Sigmoid colon (tissue), 7 donors: Measurements from ENCODE around the gene BLCAP. TPM values are rescaled to one million over a fixed set of nuclear protein-coding genes. Genes with fewer than 3 reads are reported as not detected.
"Not testable (repeated sequence)": the region's sequence is repeated elsewhere in the genome, so short reads cannot be mapped to it uniquely, and the experiment has no call there.

Experiments
- DNase-seq: peaks from one replicate; pipeline ENCODE4 v3.0.0-alpha.2; 2019
- H3K27ac ChIP-seq, 4 donors: fragments of 200-600 bp; sonication (generic); one replicate each; pipeline ENCODE4 v1.5.1; 2016 to 2019; ENCODE audit warnings: mild to moderate bottlenecking in 1 of 4
- H3K27me3 ChIP-seq, 3 donors: fragments of 200-600 bp; sonication (generic); one replicate each; pipeline ENCODE4 v1.5.1; 2019; ENCODE audit warnings: mild to moderate bottlenecking in 1 of 3
- H3K36me3 ChIP-seq, 4 donors: fragments of 200-600 bp; sonication (generic); one replicate each; pipeline ENCODE4 v1.5.1; 2016 to 2019
- H3K4me1 ChIP-seq, 4 donors: fragments of 200-600 bp; sonication (generic); one replicate each; pipeline ENCODE4 v1.5.1; 2017 to 2019
- H3K4me3 ChIP-seq, 4 donors: fragments of 200-600 bp; sonication (generic); one replicate each; pipeline ENCODE4 v1.5.1; 2017 to 2019; ENCODE audit warnings: mild to moderate bottlenecking in 2 of 4, moderate library complexity in 1 of 4
- H3K9me3 ChIP-seq, 4 donors: fragments of 200-600 bp in 3 of 4; sonication (generic) in 3 of 4; one replicate each; pipeline versions ENCODE4 v1.5.1 to v1.6.1; 2013 to 2019
- EP300 ChIP-seq, 4 donors: sonication (generic); formaldehyde crosslinking; IDR thresholded peaks; one replicate each; pipeline ENCODE4 v1.6.1; 2017; ENCODE audit warnings: antibody characterized with exemption in 4 of 4
- POLR2A ChIP-seq, 2 donors: fragments of 450-650 bp; IDR thresholded peaks; one replicate each; pipeline ENCODE4 v1.6.1; 2016; ENCODE audit warnings: antibody characterized with exemption in 2 of 2, mild to moderate bottlenecking in 2 of 2, moderate library complexity in 2 of 2
- POLR2AphosphoS5 ChIP-seq, 4 donors: sonication (generic); formaldehyde crosslinking; IDR thresholded peaks; one replicate each; pipeline ENCODE4 v1.6.1; 2017; ENCODE audit warnings: antibody characterized with exemption in 4 of 4
- WGBS, 2 donors: extraction: QIAGEN DNeasy Blood & Tissue Kit; methylation state at CpG; one replicate each; pipeline ENCODE4 v1.1.7; 2013; 5-methylcytosine and 5-hydroxymethylcytosine counted together
- intact Hi-C: fragments of 100-400 bp; cut with DNase I; formaldehyde crosslinking; loops from one replicate; pipeline ENCODE4 v1.15.1; 2023
- polyA plus RNA-seq, 3 donors: library from polyadenylated mRNA; stranded (reverse); fragments of 200-250 nt; gene quantifications; one replicate each; pipeline ENCODE4 v1.2.3, GENCODE V29; 2013
- total RNA-seq, 4 donors: library from RNA; depleted of rRNA; stranded (reverse); fragments of >200 nt; gene quantifications; one replicate each; pipeline ENCODE4 v1.1.0, GENCODE V29; 2016
- TF ChIP-seq, protein P1 (sequence below), 4 experiments: fragments of 450-650 bp in 3 of 4; fragments of 200-600 bp in 1 of 4; IDR thresholded peaks; one replicate each; pipeline ENCODE4 v1.5.1; 2016 to 2019; ENCODE audit warnings: antibody characterized with exemption in 4 of 4, mild to moderate bottlenecking in 3 of 4, moderate library complexity in 2 of 4
- donor health status: healthy with polysubstance abuse.
- donor health status: Bipolar disorder and iron deficiency.
- donor health status: healthy.

Gene BLCAP, protein sequence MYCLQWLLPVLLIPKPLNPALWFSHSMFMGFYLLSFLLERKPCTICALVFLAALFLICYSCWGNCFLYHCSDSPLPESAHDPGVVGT
- total RNA-seq (10 to 100 TPM; 53.1 to 68.1 (median 57.1) TPM), polyA plus RNA-seq (10 to 100 TPM; 40.2 to 68.7 (median 56.5) TPM)

DNA sequence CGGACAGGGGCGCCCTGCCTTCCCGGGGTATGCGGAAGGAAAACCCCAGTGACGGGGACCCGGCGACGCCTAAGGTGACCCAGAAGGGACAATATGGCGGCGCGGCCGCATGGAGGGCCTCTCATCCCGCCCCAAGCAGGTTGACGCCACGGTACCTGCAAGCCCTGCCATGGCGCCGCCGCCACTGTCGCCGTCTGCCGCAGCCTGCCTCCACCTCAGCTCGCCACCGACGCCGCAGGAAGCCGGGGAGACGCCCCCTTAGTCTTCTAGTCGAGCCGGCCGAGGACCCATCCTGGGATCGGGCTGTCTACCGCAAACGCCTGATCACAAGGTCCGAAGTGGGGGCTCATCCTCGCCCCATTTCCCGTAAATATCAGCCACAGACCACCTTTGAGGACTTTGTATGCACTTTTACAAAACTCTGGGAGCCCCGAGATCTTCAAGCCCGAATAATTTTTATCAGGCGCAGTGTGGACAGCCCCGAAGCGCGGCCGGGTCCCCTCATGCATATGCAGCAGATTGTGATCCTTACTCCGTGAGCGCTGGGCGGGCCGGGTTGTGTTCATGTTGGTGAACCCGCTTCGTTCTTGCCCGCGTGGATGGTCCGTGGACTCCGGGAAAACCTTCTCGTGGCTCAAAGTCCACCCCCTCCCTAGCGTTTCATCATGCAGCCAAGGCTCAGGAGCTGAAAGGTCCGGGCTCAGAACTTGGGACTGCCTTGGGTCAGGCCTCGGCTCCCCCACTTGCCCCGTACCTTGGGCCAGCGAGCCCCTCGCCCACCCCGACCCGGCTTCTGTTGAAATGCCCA lies at the start of gene BLCAP:
Gene BLCAP, minus strand, starts transcription at position 239 of the 808 bp plus-strand sequence. CDS start 8,702 bp downstream, outside the sequence.
- whole genome bisulfite sequencing, 2 donors, result 1% methylated on average over 62 of the region's 62 CpGs
- TF ChIP-seq POLR2A (IDR thresholded peaks at IDR 0.05) (peak; percentile 92), POLR2AphosphoS5 (IDR thresholded peaks at IDR 0.05) (peak; percentile 94 to 100 (median 98)), EP300 (IDR thresholded peaks at IDR 0.05) (no peak)
- TF ChIP-seq, protein P1, sequence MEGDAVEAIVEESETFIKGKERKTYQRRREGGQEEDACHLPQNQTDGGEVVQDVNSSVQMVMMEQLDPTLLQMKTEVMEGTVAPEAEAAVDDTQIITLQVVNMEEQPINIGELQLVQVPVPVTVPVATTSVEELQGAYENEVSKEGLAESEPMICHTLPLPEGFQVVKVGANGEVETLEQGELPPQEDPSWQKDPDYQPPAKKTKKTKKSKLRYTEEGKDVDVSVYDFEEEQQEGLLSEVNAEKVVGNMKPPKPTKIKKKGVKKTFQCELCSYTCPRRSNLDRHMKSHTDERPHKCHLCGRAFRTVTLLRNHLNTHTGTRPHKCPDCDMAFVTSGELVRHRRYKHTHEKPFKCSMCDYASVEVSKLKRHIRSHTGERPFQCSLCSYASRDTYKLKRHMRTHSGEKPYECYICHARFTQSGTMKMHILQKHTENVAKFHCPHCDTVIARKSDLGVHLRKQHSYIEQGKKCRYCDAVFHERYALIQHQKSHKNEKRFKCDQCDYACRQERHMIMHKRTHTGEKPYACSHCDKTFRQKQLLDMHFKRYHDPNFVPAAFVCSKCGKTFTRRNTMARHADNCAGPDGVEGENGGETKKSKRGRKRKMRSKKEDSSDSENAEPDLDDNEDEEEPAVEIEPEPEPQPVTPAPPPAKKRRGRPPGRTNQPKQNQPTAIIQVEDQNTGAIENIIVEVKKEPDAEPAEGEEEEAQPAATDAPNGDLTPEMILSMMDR (IDR thresholded peaks at IDR 0.05), result no peak
- H3K4me1 ChIP-seq, result peaks cover 0 to 47% (median 41%) of the 10 kb centered on the region in 4 donors
- intact Hi-C loops, result loop anchor here (2.0 to 5.0 kb wide), 5 partner anchors 121 to 349 kb away; partner anchors contain the start of genes MROH8 and RPN2
- no peaks in the 10 kb centered on the region for H3K9me3 ChIP-seq
- no peaks in the 10 kb centered on the region for H3K36me3 ChIP-seq
- no peaks in the 10 kb centered on the region for H3K27me3 ChIP-seq
- peak within 1 kb of the TSS; percentile 95 to 99 (median 98) for H3K4me3 ChIP-seq
- H3K27ac ChIP-seq, result peak within 1 kb of the TSS; percentile 92 to 99 (median 97)
- DNase-seq, result peak; percentile 94

DNA sequence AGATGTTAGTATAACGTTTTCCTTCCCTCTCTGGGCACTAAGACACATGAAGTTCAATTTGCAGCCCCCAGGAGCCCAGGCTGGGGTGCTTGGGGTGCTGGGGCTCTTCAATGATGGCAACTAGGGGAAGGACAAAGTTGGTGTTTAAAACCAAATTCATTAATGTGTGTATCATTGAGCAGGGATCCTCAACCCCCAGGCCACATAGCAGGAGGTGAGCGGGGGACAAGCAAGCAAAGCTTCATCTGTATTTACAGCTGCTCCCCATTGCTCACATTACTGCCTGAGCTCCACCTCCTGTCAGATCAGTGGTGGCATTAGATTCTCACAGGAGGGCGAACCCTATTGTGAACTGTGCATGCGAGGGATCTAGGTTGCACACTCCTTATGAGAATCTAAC lies 49.8 kb upstream of the BLCAP start:
- H3K36me3 ChIP-seq, H3K9me3 ChIP-seq, H3K4me3 ChIP-seq, H3K27ac ChIP-seq, intact Hi-C loops, H3K4me1 ChIP-seq: not testable (repeated sequence)
- 78 to 85% methylated on average over 4 of the region's 4 CpGs for WGBS, 2 donors
- peak; percentile 4 for DNase-seq
- H3K27me3 ChIP-seq, result peaks cover 0 to 31% (median 0%) of the 10 kb centered on the region in 3 donors

DNA sequence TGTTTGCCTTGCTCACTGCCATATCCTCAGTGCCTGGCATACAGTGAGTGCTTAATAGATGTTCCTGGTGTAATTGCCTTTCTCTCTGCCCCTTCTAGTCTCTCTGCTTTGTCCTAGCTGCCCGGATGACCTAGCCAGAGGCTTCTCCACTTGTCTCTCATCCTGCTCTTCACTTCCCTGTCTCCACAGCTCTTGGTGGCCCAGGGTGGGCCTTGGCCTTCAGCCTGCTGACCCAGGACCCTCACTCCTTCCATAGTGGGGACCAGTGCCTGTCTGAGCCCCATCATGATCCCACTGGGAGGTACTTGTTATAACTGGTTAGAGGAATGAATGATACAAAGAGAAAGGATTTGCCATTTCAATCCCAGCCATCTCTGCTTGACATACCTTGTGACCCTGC lies 49.2 kb upstream of the BLCAP start:
- DNase-seq, result peak; percentile 12
- peaks cover 0 to 27% (median 0%) of the 10 kb centered on the region in 3 donors for H3K27me3 ChIP-seq
- 64 to 71% methylated on average over 1 of the region's 1 CpG for WGBS, 2 donors
- no peak overlapping the region for H3K27ac ChIP-seq
- intact Hi-C loops, result no loop called here
- no peaks in the 10 kb centered on the region for H3K4me1 ChIP-seq
- TF ChIP-seq POLR2A (IDR thresholded peaks at IDR 0.05), result no peak
- no peak overlapping the region for H3K4me3 ChIP-seq
- no peaks in the 10 kb centered on the region for H3K9me3 ChIP-seq
- no peaks in the 10 kb centered on the region for H3K36me3 ChIP-seq

DNA sequence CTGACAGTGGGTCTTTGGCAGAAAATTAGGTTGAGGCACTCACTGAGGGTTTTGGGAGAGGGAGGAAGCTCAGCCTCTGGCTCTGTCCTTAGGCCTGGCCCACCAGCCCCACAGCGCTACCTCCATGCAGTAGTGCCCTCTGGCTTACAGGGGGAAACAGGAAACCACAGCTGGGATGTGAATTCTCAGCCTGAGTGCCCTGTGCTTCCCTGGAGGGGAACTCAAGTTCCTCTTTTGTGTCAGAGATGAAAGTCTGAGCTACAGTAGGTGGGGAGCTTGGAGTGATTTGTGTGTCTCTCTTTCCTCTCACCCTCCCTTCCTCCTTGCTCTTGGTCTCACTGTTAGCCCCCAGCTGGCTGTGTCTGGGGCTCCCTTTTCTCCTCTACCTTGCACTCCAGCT lies 48.2 kb upstream of the BLCAP start:
- intact Hi-C loops, result no loop called here
- WGBS, 2 donors, result 27 to 41% methylated on average over 1 of the region's 1 CpG
- Histone ChIP-seq H3K27me3 (peaks cover 0 to 22% (median 0%) of the 10 kb centered on the region in 3 donors), H3K27ac (no peak overlapping the region), H3K36me3 (no peaks in the 10 kb centered on the region), H3K4me3 (no peak overlapping the region), H3K4me1 (no peaks in the 10 kb centered on the region), H3K9me3 (no peaks in the 10 kb centered on the region)
- DNase-seq, result peak; percentile 11
- TF ChIP-seq POLR2AphosphoS5 (IDR thresholded peaks at IDR 0.05) (no peak), EP300 (IDR thresholded peaks at IDR 0.05) (no peak), POLR2A (IDR thresholded peaks at IDR 0.05) (no peak)
- TF ChIP-seq, protein P1 (IDR thresholded peaks at IDR 0.05), result no peak

DNA sequence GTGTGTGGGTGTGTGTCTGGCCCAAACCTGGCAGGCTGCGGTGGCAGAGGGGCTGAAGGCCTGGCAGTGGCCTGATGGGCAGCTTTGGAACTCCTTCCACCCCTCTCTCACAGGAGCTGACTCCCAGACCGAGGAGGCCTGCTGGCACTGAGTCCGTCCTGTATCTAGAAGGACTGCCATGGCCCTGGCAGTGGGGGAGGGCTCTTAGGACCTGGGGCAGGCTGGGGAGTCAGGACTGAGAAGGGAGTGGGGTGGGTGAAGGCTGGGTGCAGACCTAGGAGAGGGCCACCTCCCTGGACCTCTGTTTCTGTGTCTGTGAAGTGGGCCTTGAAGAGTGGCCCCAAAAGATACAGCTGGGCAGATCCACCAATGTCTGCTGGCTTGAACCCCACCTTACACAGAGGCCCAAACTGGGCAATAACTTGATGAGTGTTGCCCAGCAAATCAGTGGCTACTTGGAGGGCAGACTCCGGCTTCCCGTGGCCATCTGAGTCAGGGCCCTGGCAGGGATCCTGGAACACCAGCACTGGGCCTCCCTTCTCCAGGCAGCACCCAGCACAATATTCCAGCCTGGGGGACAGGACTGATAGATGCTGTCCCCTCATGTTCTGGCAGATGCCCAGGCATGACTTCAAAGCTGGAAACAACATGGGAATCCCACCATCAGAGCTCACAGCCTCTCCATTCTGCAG lies 46.7 kb upstream of the BLCAP start:
- Histone ChIP-seq H3K27me3 (peaks cover 0 to 31% (median 0%) of the 10 kb centered on the region in 3 donors), H3K36me3 (no peaks in the 10 kb centered on the region), H3K4me1 (no peaks in the 10 kb centered on the region), H3K4me3 (no peak overlapping the region), H3K27ac (no peak overlapping the region), H3K9me3 (no peaks in the 10 kb centered on the region)
- WGBS, 2 donors, result 86% methylated on average over 5 of the region's 5 CpGs
- intact Hi-C loops, result no loop called here
- TF ChIP-seq POLR2AphosphoS5 (IDR thresholded peaks at IDR 0.05) (no peak), EP300 (IDR thresholded peaks at IDR 0.05) (no peak), POLR2A (IDR thresholded peaks at IDR 0.05) (no peak)
- TF ChIP-seq, protein P1 (IDR thresholded peaks at IDR 0.05), result no peak
- DNase-seq, result peak; percentile 50
